ENCODE data around the gene PIK3CB. TPM values are rescaled to one million over a fixed set of nuclear protein-coding genes. Genes with fewer than 3 reads are reported as not detected.
"Not testable (repeated sequence)": the region's sequence is repeated elsewhere in the genome, so short reads cannot be mapped to it uniquely, and the experiment has no call there.

Gene PIK3CB
- total RNA-seq, 1 experiment from 2014 or later, result 29.7 TPM

DNA sequence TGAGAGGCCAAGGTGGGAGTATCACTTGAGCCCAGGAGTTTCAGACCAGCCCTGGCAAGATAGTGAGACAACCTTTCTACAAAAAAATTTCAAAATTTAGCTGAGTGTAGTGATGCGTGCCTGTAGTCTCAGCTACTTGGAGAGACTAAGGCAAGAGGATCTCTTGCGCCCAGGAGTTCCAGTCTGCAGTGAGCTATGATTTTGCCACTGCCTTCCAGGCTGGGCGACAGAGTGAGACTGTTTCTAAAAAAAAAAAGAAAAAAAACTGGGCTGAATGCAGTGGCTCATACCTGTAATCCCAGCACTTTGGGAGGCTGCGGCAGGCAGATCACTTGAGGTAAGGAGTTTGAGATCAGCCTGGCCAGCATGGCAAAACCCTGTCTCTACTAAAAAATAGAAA, 14.0 kb upstream of the PIK3CB start:
- H3K27ac Mint-ChIP-seq (ENCODE audit: unreplicated experiment), result no peak overlapping the region
- H3K4me1 ChIP-seq, result peaks cover 20% of the 10 kb centered on the region
- H3K4me1 Mint-ChIP-seq (ENCODE audit: low read depth, unreplicated experiment), result peaks cover 7% of the 10 kb centered on the region
- H3K27me3 ChIP-seq (replicated peaks; ENCODE audit: control insufficient read depth, insufficient read depth, low read length), result no peaks in the 10 kb centered on the region
- DNase-seq, result no peak
- intact Hi-C loops (cut with micrococcal nuclease; ENCODE audit: unreplicated experiment), result no loop called here
- H3K9me3 Mint-ChIP-seq (ENCODE audit: unreplicated experiment), result no peaks in the 10 kb centered on the region
- BruUV-seq (replicated peaks), result no TSS peak
- no peaks in the 10 kb centered on the region for H3K36me3 Mint-ChIP-seq (ENCODE audit: insufficient read depth, unreplicated experiment)
- CTCF ChIA-PET, result no interaction called here
- H3K27me3 Mint-ChIP-seq (ENCODE audit: insufficient read depth, unreplicated experiment), result no peaks in the 10 kb centered on the region
- POLR2A ChIA-PET, result no interaction called here
- no peaks in the 10 kb centered on the region; the same call in 1 of the 2 replicates for H3K9me3 ChIP-seq
- no peak overlapping the region for H3K4me3 Mint-ChIP-seq (ENCODE audit: unreplicated experiment)
- no peak for TF ChIP-seq CTCF (IDR thresholded peaks at IDR 0.05; ENCODE audit: insufficient read depth in 1 of 2, low read depth in 1 of 2, low read length in 1 of 2, severe bottlenecking in 1 of 2, unreplicated experiment in 1 of 2)
- H3K4me3 ChIP-seq (ENCODE audit: low read depth, low read length), result no peak overlapping the region
- H3K36me3 ChIP-seq (ENCODE audit: control insufficient read depth, insufficient read depth, low read length), result no peaks in the 10 kb centered on the region

GRCh38 chr3:138846824-138847223, 12.1 kb upstream of the PIK3CB start:
- H3K27me3 Mint-ChIP-seq (ENCODE audit: insufficient read depth, unreplicated experiment); H3K27me3 ChIP-seq (replicated peaks; ENCODE audit: control insufficient read depth, insufficient read depth, low read length); H3K9me3 ChIP-seq; H3K36me3 Mint-ChIP-seq (ENCODE audit: insufficient read depth, unreplicated experiment); H3K4me1 Mint-ChIP-seq (ENCODE audit: low read depth, unreplicated experiment); CTCF ChIA-PET; intact Hi-C loops (cut with micrococcal nuclease; ENCODE audit: unreplicated experiment); H3K36me3 ChIP-seq (ENCODE audit: control insufficient read depth, insufficient read depth, low read length); BruUV-seq (replicated peaks); H3K4me3 ChIP-seq (ENCODE audit: low read depth, low read length); H3K9me3 Mint-ChIP-seq (ENCODE audit: unreplicated experiment); DNase-seq; H3K4me3 Mint-ChIP-seq (ENCODE audit: unreplicated experiment); H3K27ac Mint-ChIP-seq (ENCODE audit: unreplicated experiment): not testable (repeated sequence)
- POLR2A ChIA-PET, result interaction anchor here (0.9 kb wide), 1 partner anchor 16 kb away, joined by 3 read pairs; no protein-coding TSS in a partner anchor
- peaks cover 20% of the 10 kb centered on the region for H3K4me1 ChIP-seq

- Histone ChIP-seq H3K27me3 (replicated peaks; ENCODE audit: control insufficient read depth, insufficient read depth, low read length) (no peaks in the 10 kb centered on the region), H3K4me3 (ENCODE audit: low read depth, low read length) (no peak overlapping the region), H3K4me1 (peaks cover 20% of the 10 kb centered on the region), H3K36me3 (ENCODE audit: control insufficient read depth, insufficient read depth, low read length) (no peaks in the 10 kb centered on the region), H3K9me3 (no peaks in the 10 kb centered on the region; the same call in 1 of the 2 replicates)
- no TSS peak for BruUV-seq (replicated peaks)
- TF ChIP-seq CTCF (IDR thresholded peaks at IDR 0.05; ENCODE audit: insufficient read depth in 1 of 2, low read depth in 1 of 2, low read length in 1 of 2, severe bottlenecking in 1 of 2, unreplicated experiment in 1 of 2), result no peak
- POLR2A ChIA-PET, result interaction anchor here (0.9 kb wide), 1 partner anchor 17 kb away, joined by 3 read pairs; no protein-coding TSS in a partner anchor
- Mint-ChIP-seq H3K27ac (ENCODE audit: unreplicated experiment) (no peak overlapping the region), H3K9me3 (ENCODE audit: unreplicated experiment) (no peaks in the 10 kb centered on the region), H3K27me3 (ENCODE audit: insufficient read depth, unreplicated experiment) (no peaks in the 10 kb centered on the region), H3K4me1 (ENCODE audit: low read depth, unreplicated experiment) (peaks cover 7% of the 10 kb centered on the region), H3K36me3 (ENCODE audit: insufficient read depth, unreplicated experiment) (no peaks in the 10 kb centered on the region), H3K4me3 (ENCODE audit: unreplicated experiment) (no peak overlapping the region)
- intact Hi-C loops (cut with micrococcal nuclease; ENCODE audit: unreplicated experiment), result no loop called here
- DNase-seq, result no peak
- CTCF ChIA-PET, result interaction anchor here (1.0 kb wide), 1 partner anchor 69 kb away, joined by 3 read pairs; no protein-coding TSS in a partner anchor
Measured at GRCh38 chr3:138846262-138846791, 11.6 kb upstream of the PIK3CB start.
